Mesothelial cell of epicardium (in vitro differentiated cells): ENCODE results near the gene CPT1B. TPM values are rescaled to one million over a fixed set of nuclear protein-coding genes. Genes with fewer than 3 reads are reported as not detected.

Source experiments
- DNase-seq, 2 experiments: peaks; one replicate each; pipeline ENCODE4 v3.0.0; 2021; ENCODE audit warnings: low spot score in 2 of 2; ENCODE audit not compliant: unreplicated experiment in 2 of 2
- H3K27ac Mint-ChIP-seq: 2 replicates; pipeline ENCODE4 v1.8.0; 2021; ENCODE audit warnings: mixed read lengths
- H3K27me3 Mint-ChIP-seq: 2 replicates; pipeline ENCODE4 v1.8.0; 2021; ENCODE audit warnings: low read depth, mixed read lengths
- H3K36me3 Mint-ChIP-seq: 2 replicates; pipeline ENCODE4 v1.8.0; 2021; ENCODE audit warnings: mixed read lengths
- H3K4me1 Mint-ChIP-seq: 2 replicates; pipeline ENCODE4 v1.8.0; 2021; ENCODE audit warnings: mixed read lengths
- H3K4me3 Mint-ChIP-seq: 2 replicates; pipeline ENCODE4 v1.8.0; 2021; ENCODE audit warnings: mild to moderate bottlenecking, moderate library complexity, mixed read lengths
- H3K9me3 Mint-ChIP-seq: 2 replicates; pipeline ENCODE4 v1.8.0; 2021; ENCODE audit warnings: mixed read lengths
- CTCF ChIP-seq: fragments of 200-600 bp; sonication (generic); IDR thresholded peaks from one replicate; pipeline ENCODE4 v1.5.0; 2021; ENCODE audit warnings: antibody characterized with exemption; ENCODE audit not compliant: unreplicated experiment
- total RNA-seq: library from RNA; stranded (reverse); gene quantifications from 3 replicates; pipeline ENCODE4 v1.2.1, GENCODE V29; 2021

The CPT1B gene
- total RNA-seq, 1 donor from 2014 or later: 109 TPM

DNA sequence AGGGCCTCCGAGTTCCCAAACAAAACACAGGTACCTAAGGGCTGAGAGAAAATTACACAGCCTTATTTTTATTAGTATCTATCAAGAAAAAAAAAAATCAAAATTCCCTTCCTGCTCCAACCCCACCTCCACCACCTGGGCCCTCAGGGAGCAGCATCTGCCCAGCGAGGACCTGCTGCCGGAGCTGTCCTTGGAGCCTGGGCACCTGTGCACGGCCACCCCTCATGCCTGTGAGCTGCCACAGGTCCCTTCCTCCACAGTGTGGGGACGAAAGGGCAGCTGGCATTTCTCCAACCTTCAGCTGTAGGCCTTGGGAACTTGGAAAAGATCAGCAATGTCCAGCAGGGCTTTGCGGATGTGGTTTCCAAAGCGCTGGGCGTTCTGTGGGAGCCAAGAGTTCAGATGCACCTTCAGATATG is 9.2 kb downstream of the CPT1B start:
- Mint-ChIP-seq H3K4me3 (no peak overlapping the region), H3K27ac (no peak overlapping the region), H3K36me3 (peaks cover 29% of the 10 kb centered on the region), H3K27me3 (no peaks in the 10 kb centered on the region), H3K4me1 (no peaks in the 10 kb centered on the region), H3K9me3 (no peaks in the 10 kb centered on the region)
- TF ChIP-seq CTCF: no peak
- no peak for DNase-seq

DNA sequence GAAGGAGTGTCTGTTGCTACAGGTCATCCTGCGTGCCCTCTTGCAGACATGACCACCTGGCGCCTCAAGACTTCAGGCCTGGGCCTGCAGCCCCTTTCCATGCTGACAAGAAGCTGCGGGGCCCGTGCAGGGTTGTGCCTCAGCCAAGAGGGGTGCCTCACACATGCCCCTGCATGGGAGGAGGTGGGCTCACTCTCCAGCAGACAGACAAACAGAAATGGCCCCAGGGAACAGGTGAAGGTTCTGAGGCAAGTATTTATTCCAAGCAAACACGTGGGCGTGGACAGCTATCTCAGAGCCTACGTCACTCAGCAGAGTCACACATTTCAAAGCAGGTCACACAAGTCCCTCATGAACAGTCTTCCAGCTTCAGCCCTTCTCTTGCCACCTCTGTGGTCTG is 9.6 kb downstream of the CPT1B start:
- no peak for DNase-seq
- no peak overlapping the region for H3K4me3 Mint-ChIP-seq
- H3K27ac Mint-ChIP-seq: no peak overlapping the region
- no peak for TF ChIP-seq CTCF
- H3K27me3 Mint-ChIP-seq: no peaks in the 10 kb centered on the region
- peaks cover 29% of the 10 kb centered on the region for H3K36me3 Mint-ChIP-seq
- peaks cover 2% of the 10 kb centered on the region for H3K4me1 Mint-ChIP-seq
- no peaks in the 10 kb centered on the region for H3K9me3 Mint-ChIP-seq

DNA sequence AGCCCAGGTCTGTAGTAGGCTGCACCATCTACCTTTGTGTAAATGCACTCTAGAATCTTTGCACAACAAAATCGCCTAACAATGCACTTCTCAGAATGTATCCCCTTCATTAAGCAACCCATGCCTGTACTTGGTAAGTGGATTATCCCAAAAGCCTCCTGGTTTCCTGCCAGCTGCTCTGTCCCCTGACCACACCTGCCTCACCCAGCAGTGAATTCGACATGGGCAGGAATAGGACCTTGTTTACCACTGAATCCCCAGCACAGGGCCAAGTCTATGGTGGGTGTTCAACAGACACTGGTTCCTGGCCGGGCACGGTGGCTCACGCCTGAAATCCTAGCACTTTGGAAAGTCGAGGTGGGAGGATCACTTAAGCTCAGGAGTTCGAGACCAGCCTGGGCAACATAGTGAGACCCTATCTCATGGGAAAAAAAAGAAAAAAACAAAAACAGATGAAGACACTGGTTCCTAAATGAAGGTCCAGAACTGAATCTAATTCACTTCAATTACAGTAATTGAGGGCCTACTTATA is 10.4 kb downstream of the CPT1B start:
- Mint-ChIP-seq H3K36me3 (peaks cover 29% of the 10 kb centered on the region), H3K4me1 (peaks cover 8% of the 10 kb centered on the region), H3K4me3 (no peak overlapping the region), H3K27me3 (no peaks in the 10 kb centered on the region), H3K27ac (no peak overlapping the region), H3K9me3 (no peaks in the 10 kb centered on the region)
- no peak for TF ChIP-seq CTCF
- DNase-seq: no peak

DNA sequence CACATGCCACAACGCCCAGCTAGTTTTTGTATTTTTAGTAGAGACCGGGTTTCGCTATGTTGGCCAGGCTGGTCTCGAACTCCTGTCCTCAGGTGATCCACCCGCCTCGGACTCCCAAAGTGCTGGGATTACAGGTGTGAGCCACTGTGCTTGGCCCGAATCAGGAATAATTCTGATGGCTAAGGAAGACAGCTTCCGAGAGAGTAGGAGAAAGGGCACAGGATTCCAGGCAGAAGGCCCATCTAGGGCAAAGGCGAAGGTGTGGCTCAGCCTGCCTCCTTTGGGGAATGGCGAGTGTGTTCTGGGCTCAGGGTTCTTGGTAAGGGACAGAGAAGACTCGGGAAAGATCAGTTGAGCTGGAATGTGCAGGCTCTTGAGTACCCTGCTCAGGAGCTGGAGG is 13.9 kb downstream of the CPT1B start:
- Mint-ChIP-seq H3K27ac (no peak overlapping the region), H3K27me3 (peaks cover 5% of the 10 kb centered on the region), H3K9me3 (no peaks in the 10 kb centered on the region), H3K4me3 (no peak overlapping the region), H3K4me1 (peaks cover 12% of the 10 kb centered on the region), H3K36me3 (peaks cover 11% of the 10 kb centered on the region)
- no peak for TF ChIP-seq CTCF
- DNase-seq: no peak

- H3K27ac Mint-ChIP-seq: peak overlapping the region; percentile 74
- peaks cover 6% of the 10 kb centered on the region for H3K36me3 Mint-ChIP-seq
- no peaks in the 10 kb centered on the region for H3K9me3 Mint-ChIP-seq
- peaks cover 12% of the 10 kb centered on the region for H3K4me1 Mint-ChIP-seq
- no peak for TF ChIP-seq CTCF
- DNase-seq: no peak
- peaks cover 5% of the 10 kb centered on the region for H3K27me3 Mint-ChIP-seq
- peak overlapping the region; percentile 87 for H3K4me3 Mint-ChIP-seq
Observed at GRCh38 chr22:50563413-50564160, 14.6 kb downstream of the CPT1B start.
